HepG2 (cell line): ENCODE data around the gene ZC3H18. TPM values are rescaled to one million over a fixed set of nuclear protein-coding genes. Genes with fewer than 3 reads are reported as not detected.
A peak's percentile ranks its signal among the peaks of the same experiment; 100 is the strongest.

Experiments
- BCL6 ChIP-seq: IDR thresholded peaks from 2 replicates; pipeline ENCODE4 v1.6.1; 2016; ENCODE audit warnings: missing genetic modification reagents, missing compliant biosample characterization
- FOXJ3 ChIP-seq: sonication (generic); formaldehyde crosslinking; IDR thresholded peaks from 2 replicates; pipeline ENCODE4 v1.4.0; 2020; ENCODE audit warnings: missing genetic modification reagents, mild to moderate bottlenecking, borderline replicate concordance
- HNRNPUL1 ChIP-seq: fragments of 200-400 bp; formaldehyde crosslinking; IDR thresholded peaks from 2 replicates; pipeline ENCODE4 v1.6.1; 2017; ENCODE audit warnings: low read depth, mild to moderate bottlenecking, low read length, moderate library complexity
- KDM4B ChIP-seq: sonication (generic); formaldehyde crosslinking; IDR thresholded peaks from 2 replicates; pipeline ENCODE4 v1.4.0; 2020; ENCODE audit warnings: missing genetic modification reagents
- NR2F1 ChIP-seq, 2 experiments: fragments of 450-650 bp in 1 of 2; formaldehyde crosslinking in 1 of 2; IDR thresholded peaks; 2 replicates each; pipeline versions ENCODE4 v1.5.0 to v1.6.1; 2016 to 2020; ENCODE audit warnings: mild to moderate bottlenecking in 1 of 2, missing compliant biosample characterization in 1 of 2, missing genetic modification reagents in 1 of 2, moderate library complexity in 1 of 2
- SP5 ChIP-seq: IDR thresholded peaks from 2 replicates; pipeline ENCODE4 v1.6.1; 2016; ENCODE audit warnings: low read depth, borderline replicate concordance
- ZFYVE20 ChIP-seq: sonication (generic); formaldehyde crosslinking; IDR thresholded peaks from 2 replicates; pipeline ENCODE4 v1.8.0; 2023; ENCODE audit warnings: low read depth, mild to moderate bottlenecking, moderate library complexity, missing genetic modification reagents, borderline replicate concordance
- ZMYM3 ChIP-seq: sonication (generic); formaldehyde crosslinking; IDR thresholded peaks from 2 replicates; pipeline ENCODE4 v1.5.1; 2020; ENCODE audit warnings: mild to moderate bottlenecking, missing genetic modification reagents
- ZNF569 ChIP-seq: sonication (generic); formaldehyde crosslinking; IDR thresholded peaks from 2 replicates; pipeline ENCODE4 v1.5.0; 2020; ENCODE audit warnings: mild to moderate bottlenecking, missing genetic modification reagents, moderate library complexity, borderline replicate concordance
- ZNF607 ChIP-seq: sonication (generic); formaldehyde crosslinking; IDR thresholded peaks from 2 replicates; pipeline ENCODE4 v1.5.1; 2020; ENCODE audit warnings: missing genetic modification reagents, mild to moderate bottlenecking, borderline replicate concordance
- ZNF724P ChIP-seq: sonication (generic); formaldehyde crosslinking; IDR thresholded peaks from 2 replicates; pipeline ENCODE4 v1.8.0; 2022; ENCODE audit warnings: missing genetic modification reagents, borderline replicate concordance
- polyA plus RNA-seq, 8 experiments: library from polyadenylated mRNA; depleted of rRNA in 3 of 8; stranded (reverse) in 7 of 8; unstranded in 1 of 8; fragments of >200 nt; fragmentation: Illumina TruSeq in 4 of 8; extraction: Trizol in 4 of 8; gene quantifications; 2 replicates each; pipeline versions ENCODE4 v1.2.1 to v1.2.3, GENCODE V29; 2011 to 2016; ENCODE audit warnings: low read depth in 4 of 8, missing spikeins in 1 of 8, mixed read lengths in 1 of 8; ENCODE audit not compliant: insufficient read depth in 1 of 8
- total RNA-seq, 5 experiments: library from RNA; depleted of rRNA; stranded (reverse); fragments of >200 nt; fragmentation: Illumina TruSeq; extraction: Trizol; gene quantifications; 2 replicates each; pipeline ENCODE4 v1.2.3, GENCODE V29; 2016; ENCODE audit warnings: low read depth in 1 of 5
- TF ChIP-seq, protein P1 (sequence below): sonication (generic); formaldehyde crosslinking; IDR thresholded peaks from 2 replicates; pipeline ENCODE4 v1.5.1; 2020; ENCODE audit warnings: missing genetic modification reagents, mild to moderate bottlenecking, borderline replicate concordance
- TF ChIP-seq, protein P2 (sequence below): sonication (generic); formaldehyde crosslinking; IDR thresholded peaks from 2 replicates; pipeline ENCODE4 v1.4.0; 2020; ENCODE audit warnings: mild to moderate bottlenecking, missing genetic modification reagents
- TF ChIP-seq, protein P3 (sequence below): sonication (generic); formaldehyde crosslinking; IDR thresholded peaks from 2 replicates; pipeline ENCODE4 v1.5.0; 2020; ENCODE audit warnings: missing genetic modification reagents
- TF ChIP-seq, protein P4 (sequence below): sonication (generic); formaldehyde crosslinking; IDR thresholded peaks from 2 replicates; pipeline ENCODE4 v1.8.1; 2022; ENCODE audit warnings: low read depth, mild to moderate bottlenecking, missing genetic modification reagents
- TF ChIP-seq, protein P5 (sequence below): sonication (generic); formaldehyde crosslinking; IDR thresholded peaks from 2 replicates; pipeline ENCODE4 v1.5.1; 2020; ENCODE audit warnings: mild to moderate bottlenecking, missing genetic modification reagents, borderline replicate concordance

The ZC3H18 gene
- total and polyA plus RNA-seq, 2 of the 13 experiments (the other 11 are each of a cell fraction or from before 2014, with no cell fraction given): 11.2 to 27.4 TPM

DNA sequence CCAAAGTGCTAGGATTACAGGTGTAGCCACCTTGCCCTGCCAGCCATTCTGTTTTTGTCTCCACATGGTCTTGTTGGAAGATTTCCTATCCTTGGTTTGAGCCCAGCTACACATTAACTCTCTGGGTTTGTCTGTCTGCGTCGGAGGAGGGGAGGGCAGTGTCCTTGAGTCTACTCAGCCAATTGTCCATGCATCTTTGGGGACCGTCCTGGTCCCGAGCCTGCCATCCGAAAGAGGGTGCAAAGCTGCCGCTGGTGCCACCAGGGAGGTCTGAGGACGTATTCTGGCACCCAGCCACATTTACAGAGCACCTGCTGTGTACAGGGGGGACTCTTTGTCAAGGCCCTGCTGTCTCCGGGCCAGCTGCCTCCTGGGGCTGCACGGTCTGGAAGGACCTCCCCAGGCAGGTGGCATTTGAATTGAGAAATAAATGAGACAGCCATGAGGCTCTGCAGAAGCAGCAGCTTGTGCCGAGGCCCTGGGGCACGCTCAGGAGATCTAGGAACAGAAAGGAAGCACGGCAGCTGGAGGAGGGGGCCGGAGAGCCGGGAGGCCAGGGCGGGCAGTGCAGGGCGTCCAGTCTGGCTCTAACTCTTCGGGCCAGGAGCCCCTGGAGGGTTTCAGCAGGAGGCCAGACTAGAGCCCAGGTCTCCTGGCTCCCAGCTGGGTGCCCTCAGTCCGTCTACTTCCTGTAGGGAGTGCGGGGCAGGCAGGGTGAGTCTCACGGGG, 79.2 kb downstream of the ZC3H18 start (continued):
- TF ChIP-seq, protein P1, sequence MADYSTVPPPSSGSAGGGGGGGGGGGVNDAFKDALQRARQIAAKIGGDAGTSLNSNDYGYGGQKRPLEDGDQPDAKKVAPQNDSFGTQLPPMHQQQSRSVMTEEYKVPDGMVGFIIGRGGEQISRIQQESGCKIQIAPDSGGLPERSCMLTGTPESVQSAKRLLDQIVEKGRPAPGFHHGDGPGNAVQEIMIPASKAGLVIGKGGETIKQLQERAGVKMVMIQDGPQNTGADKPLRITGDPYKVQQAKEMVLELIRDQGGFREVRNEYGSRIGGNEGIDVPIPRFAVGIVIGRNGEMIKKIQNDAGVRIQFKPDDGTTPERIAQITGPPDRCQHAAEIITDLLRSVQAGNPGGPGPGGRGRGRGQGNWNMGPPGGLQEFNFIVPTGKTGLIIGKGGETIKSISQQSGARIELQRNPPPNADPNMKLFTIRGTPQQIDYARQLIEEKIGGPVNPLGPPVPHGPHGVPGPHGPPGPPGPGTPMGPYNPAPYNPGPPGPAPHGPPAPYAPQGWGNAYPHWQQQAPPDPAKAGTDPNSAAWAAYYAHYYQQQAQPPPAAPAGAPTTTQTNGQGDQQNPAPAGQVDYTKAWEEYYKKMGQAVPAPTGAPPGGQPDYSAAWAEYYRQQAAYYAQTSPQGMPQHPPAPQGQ: no peak
- TF ChIP-seq, protein P2, sequence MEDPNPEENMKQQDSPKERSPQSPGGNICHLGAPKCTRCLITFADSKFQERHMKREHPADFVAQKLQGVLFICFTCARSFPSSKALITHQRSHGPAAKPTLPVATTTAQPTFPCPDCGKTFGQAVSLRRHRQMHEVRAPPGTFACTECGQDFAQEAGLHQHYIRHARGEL (CRISPR knock-in tag): 0 out of 2 replicates have a peak, but pooled peaks have one; percentile 38
- TF ChIP-seq BCL6: 0 out of 2 replicates have a peak, but pooled peaks have one; percentile 37
- no peak for TF ChIP-seq ZNF607
- TF ChIP-seq HNRNPUL1: no peak
- TF ChIP-seq, protein P3, sequence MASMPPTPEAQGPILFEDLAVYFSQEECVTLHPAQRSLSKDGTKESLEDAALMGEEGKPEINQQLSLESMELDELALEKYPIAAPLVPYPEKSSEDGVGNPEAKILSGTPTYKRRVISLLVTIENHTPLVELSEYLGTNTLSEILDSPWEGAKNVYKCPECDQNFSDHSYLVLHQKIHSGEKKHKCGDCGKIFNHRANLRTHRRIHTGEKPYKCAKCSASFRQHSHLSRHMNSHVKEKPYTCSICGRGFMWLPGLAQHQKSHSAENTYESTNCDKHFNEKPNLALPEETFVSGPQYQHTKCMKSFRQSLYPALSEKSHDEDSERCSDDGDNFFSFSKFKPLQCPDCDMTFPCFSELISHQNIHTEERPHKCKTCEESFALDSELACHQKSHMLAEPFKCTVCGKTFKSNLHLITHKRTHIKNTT (CRISPR knock-in tag): no peak
- TF ChIP-seq ZMYM3: peak; percentile 28; the same call in 1 of the 2 replicates
- 0 out of 2 replicates have a peak, but pooled peaks have one; percentile 8 for TF ChIP-seq SP5
- TF ChIP-seq ZFYVE20 (CRISPR knock-in tag): no peak
- no peak for TF ChIP-seq NR2F1 (CRISPR knock-in tag; IDR thresholded peaks at IDR 0.05)
- 0 out of 2 replicates have a peak, but pooled peaks have one; percentile 51 for TF ChIP-seq KDM4B (CRISPR knock-in tag)
- no peak for TF ChIP-seq ZNF724P (CRISPR knock-in tag)
- TF ChIP-seq, protein P4, sequence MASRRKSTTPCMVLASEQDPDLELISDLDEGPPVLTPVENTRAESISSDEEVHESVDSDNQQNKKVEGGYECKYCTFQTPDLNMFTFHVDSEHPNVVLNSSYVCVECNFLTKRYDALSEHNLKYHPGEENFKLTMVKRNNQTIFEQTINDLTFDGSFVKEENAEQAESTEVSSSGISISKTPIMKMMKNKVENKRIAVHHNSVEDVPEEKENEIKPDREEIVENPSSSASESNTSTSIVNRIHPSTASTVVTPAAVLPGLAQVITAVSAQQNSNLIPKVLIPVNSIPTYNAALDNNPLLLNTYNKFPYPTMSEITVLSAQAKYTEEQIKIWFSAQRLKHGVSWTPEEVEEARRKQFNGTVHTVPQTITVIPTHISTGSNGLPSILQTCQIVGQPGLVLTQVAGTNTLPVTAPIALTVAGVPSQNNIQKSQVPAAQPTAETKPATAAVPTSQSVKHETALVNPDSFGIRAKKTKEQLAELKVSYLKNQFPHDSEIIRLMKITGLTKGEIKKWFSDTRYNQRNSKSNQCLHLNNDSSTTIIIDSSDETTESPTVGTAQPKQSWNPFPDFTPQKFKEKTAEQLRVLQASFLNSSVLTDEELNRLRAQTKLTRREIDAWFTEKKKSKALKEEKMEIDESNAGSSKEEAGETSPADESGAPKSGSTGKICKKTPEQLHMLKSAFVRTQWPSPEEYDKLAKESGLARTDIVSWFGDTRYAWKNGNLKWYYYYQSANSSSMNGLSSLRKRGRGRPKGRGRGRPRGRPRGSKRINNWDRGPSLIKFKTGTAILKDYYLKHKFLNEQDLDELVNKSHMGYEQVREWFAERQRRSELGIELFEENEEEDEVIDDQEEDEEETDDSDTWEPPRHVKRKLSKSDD (CRISPR knock-in tag): no peak
- no peak for TF ChIP-seq FOXJ3
- no peak for TF ChIP-seq ZNF569
- TF ChIP-seq, protein P5, sequence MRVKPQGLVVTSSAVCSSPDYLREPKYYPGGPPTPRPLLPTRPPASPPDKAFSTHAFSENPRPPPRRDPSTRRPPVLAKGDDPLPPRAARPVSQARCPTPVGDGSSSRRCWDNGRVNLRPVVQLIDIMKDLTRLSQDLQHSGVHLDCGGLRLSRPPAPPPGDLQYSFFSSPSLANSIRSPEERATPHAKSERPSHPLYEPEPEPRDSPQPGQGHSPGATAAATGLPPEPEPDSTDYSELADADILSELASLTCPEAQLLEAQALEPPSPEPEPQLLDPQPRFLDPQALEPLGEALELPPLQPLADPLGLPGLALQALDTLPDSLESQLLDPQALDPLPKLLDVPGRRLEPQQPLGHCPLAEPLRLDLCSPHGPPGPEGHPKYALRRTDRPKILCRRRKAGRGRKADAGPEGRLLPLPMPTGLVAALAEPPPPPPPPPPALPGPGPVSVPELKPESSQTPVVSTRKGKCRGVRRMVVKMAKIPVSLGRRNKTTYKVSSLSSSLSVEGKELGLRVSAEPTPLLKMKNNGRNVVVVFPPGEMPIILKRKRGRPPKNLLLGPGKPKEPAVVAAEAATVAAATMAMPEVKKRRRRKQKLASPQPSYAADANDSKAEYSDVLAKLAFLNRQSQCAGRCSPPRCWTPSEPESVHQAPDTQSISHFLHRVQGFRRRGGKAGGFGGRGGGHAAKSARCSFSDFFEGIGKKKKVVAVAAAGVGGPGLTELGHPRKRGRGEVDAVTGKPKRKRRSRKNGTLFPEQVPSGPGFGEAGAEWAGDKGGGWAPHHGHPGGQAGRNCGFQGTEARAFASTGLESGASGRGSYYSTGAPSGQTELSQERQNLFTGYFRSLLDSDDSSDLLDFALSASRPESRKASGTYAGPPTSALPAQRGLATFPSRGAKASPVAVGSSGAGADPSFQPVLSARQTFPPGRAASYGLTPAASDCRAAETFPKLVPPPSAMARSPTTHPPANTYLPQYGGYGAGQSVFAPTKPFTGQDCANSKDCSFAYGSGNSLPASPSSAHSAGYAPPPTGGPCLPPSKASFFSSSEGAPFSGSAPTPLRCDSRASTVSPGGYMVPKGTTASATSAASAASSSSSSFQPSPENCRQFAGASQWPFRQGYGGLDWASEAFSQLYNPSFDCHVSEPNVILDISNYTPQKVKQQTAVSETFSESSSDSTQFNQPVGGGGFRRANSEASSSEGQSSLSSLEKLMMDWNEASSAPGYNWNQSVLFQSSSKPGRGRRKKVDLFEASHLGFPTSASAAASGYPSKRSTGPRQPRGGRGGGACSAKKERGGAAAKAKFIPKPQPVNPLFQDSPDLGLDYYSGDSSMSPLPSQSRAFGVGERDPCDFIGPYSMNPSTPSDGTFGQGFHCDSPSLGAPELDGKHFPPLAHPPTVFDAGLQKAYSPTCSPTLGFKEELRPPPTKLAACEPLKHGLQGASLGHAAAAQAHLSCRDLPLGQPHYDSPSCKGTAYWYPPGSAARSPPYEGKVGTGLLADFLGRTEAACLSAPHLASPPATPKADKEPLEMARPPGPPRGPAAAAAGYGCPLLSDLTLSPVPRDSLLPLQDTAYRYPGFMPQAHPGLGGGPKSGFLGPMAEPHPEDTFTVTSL (CRISPR knock-in tag): no peak
